Transverse colon (tissue), 4 donors: ENCODE measurements around the gene NEK4. TPM values are rescaled to one million over a fixed set of nuclear protein-coding genes. Genes with fewer than 3 reads are reported as not detected.

ENCODE experiments used
- DNase-seq: peaks from one replicate; pipeline ENCODE4 v3.0.0-alpha.2; 2019
- H3K27ac ChIP-seq, 4 donors: fragments of 200-600 bp; sonication (generic); 2 replicates each; pipeline ENCODE4 v1.5.1; 2016 to 2018; ENCODE audit warnings: inconsistent platforms in 4 of 4
- H3K27me3 ChIP-seq: fragments of 200-600 bp; sonication (generic); 2 replicates; pipeline ENCODE4 v1.5.1; 2017; ENCODE audit warnings: inconsistent platforms
- H3K36me3 ChIP-seq, 4 donors: fragments of 200-600 bp; sonication (generic); 2 replicates each; pipeline ENCODE4 v1.5.1; 2017 to 2019; ENCODE audit warnings: inconsistent platforms in 4 of 4
- H3K4me1 ChIP-seq, 4 donors: fragments of 200-600 bp; sonication (generic); 2 replicates each; pipeline ENCODE4 v1.5.1; 2017 to 2020; ENCODE audit warnings: inconsistent platforms in 4 of 4
- H3K4me3 ChIP-seq, 4 donors: fragments of 200-600 bp; sonication (generic); 1 replicate in 1 of 4; 2 replicates in 3 of 4; pipeline versions ENCODE4 v1.5.1 to v1.6.1; 2017 to 2019; ENCODE audit warnings: inconsistent platforms in 4 of 4
- H3K9me3 ChIP-seq, 2 donors: fragments of 200-600 bp; sonication (generic); 2 replicates each; pipeline ENCODE4 v1.5.1; 2017 to 2019; ENCODE audit warnings: inconsistent platforms in 2 of 2
- CTCF ChIP-seq, 5 experiments: fragments of 200-600 bp in 3 of 5; fragments of 450-650 bp in 2 of 5; sonication (generic) in 3 of 5; IDR thresholded peaks; 1 replicate in 2 of 5; 2 replicates in 3 of 5; pipeline ENCODE4 v1.5.1; 2016 to 2017; ENCODE audit warnings: antibody characterized with exemption in 5 of 5, inconsistent platforms in 3 of 5, mild to moderate bottlenecking in 2 of 5, moderate library complexity in 1 of 5
- EP300 ChIP-seq: sonication (generic); formaldehyde crosslinking; IDR thresholded peaks from one replicate; pipeline ENCODE4 v1.6.1; 2017; ENCODE audit warnings: antibody characterized with exemption, low read depth
- POLR2A ChIP-seq: fragments of 450-650 bp; IDR thresholded peaks from one replicate; pipeline ENCODE4 v1.6.1; 2016; ENCODE audit warnings: antibody characterized with exemption, mild to moderate bottlenecking, moderate library complexity
- POLR2AphosphoS5 ChIP-seq, 3 donors: sonication (generic); formaldehyde crosslinking; IDR thresholded peaks; one replicate each; pipeline ENCODE4 v1.6.1; 2016; ENCODE audit warnings: antibody characterized with exemption in 3 of 3
- WGBS, 2 donors: methylation state at CpG; one replicate each; pipeline ENCODE4 v1.1.5; 2018; ENCODE audit warnings: low coverage in 1 of 2; 5-methylcytosine and 5-hydroxymethylcytosine counted together
- in situ Hi-C, 4 donors: fragments of 200-750 bp; cut with MboI; loops; one replicate each; pipeline versions ENCODE4 v1.15.0 to v1.15.1; 2017; ENCODE audit warnings: low sequenced_read_pairs in 3 of 4, low pct_ligation_motif_present in 1 of 4, low pct_unique_long_range_greater_than_20kb in 1 of 4
- intact Hi-C: fragments of 100-400 bp; cut with DNase I; formaldehyde crosslinking; loops from one replicate; pipeline ENCODE4 v1.15.1; 2023; ENCODE audit warnings: low total_unique reads
- total RNA-seq, 4 donors: library from RNA; depleted of rRNA; stranded (reverse); fragments of >200 nt; gene quantifications; one replicate each; pipeline ENCODE4 v1.1.0, GENCODE V29; 2016

Gene NEK4
- total RNA-seq, 4 donors from 2014 or later = 14.6 to 35.0 (median 22.1) TPM

GRCh38 chr3:52796411-52796810, 25.7 kb upstream of the NEK4 start:
- Histone ChIP-seq H3K36me3 (no peaks in the 10 kb centered on the region), H3K27me3 (no peaks in the 10 kb centered on the region), H3K4me3 (no peak overlapping the region), H3K27ac (no peak overlapping the region), H3K4me1 (no peaks in the 10 kb centered on the region), H3K9me3 (no peaks in the 10 kb centered on the region)
- in situ Hi-C loops (no loop called here), intact Hi-C loops (no loop called here)
- DNase-seq = no peak
- no peak for TF ChIP-seq POLR2A
- no peak for TF ChIP-seq CTCF (IDR thresholded peaks at IDR 0.05)
- TF ChIP-seq POLR2AphosphoS5 (IDR thresholded peaks at IDR 0.05) = no peak
- TF ChIP-seq EP300 = no peak
- 93% methylated on average over 9 of the region's 9 CpGs; no CpG with 5 or more reads in 1 of the 2 donors for WGBS, 2 donors

- no peak overlapping the region for H3K4me3 ChIP-seq
- 60% methylated on average over 9 of the region's 9 CpGs; no CpG with 5 or more reads in 1 of the 2 donors for WGBS, 2 donors
- H3K27ac ChIP-seq = no peak overlapping the region
- in situ Hi-C loops (no loop called here), intact Hi-C loops (no loop called here)
- H3K36me3 ChIP-seq = no peaks in the 10 kb centered on the region
- H3K9me3 ChIP-seq = no peaks in the 10 kb centered on the region
- no peaks in the 10 kb centered on the region for H3K4me1 ChIP-seq
- H3K27me3 ChIP-seq = no peaks in the 10 kb centered on the region
- no peak for TF ChIP-seq POLR2A
- no peak for TF ChIP-seq CTCF (IDR thresholded peaks at IDR 0.05)
- no peak for TF ChIP-seq POLR2AphosphoS5 (IDR thresholded peaks at IDR 0.05)
- no peak for TF ChIP-seq EP300
- no peak for DNase-seq
These were observed 24.7 kb upstream of the NEK4 start for GRCh38 chr3:52795298-52795900.

- no peaks in the 10 kb centered on the region for H3K4me1 ChIP-seq
- no peak for DNase-seq
- H3K9me3 ChIP-seq = no peaks in the 10 kb centered on the region
- in situ Hi-C loops (no loop called here), intact Hi-C loops (no loop called here)
- H3K27me3 ChIP-seq = no peaks in the 10 kb centered on the region
- H3K4me3 ChIP-seq = no peak within 1 kb of the TSS
- TF ChIP-seq EP300 = no peak
- TF ChIP-seq POLR2AphosphoS5 (IDR thresholded peaks at IDR 0.05) = no peak
- no peak for TF ChIP-seq POLR2A
- no peak for TF ChIP-seq CTCF (IDR thresholded peaks at IDR 0.05)
- 87 to 100% methylated on average over 1 to 10 of the region's 10 CpGs for WGBS, 2 donors
- no peaks in the 10 kb centered on the region for H3K36me3 ChIP-seq
- H3K27ac ChIP-seq = no peak within 1 kb of the TSS
These were observed 23.9 kb upstream of the NEK4 start, which contains the start of gene ITIH3 for GRCh38 chr3:52794612-52795099. TSS of gene ITIH3 (plus strand) at chr3:52794796. CDS start at chr3:52794804, 8 bp downstream.

GRCh38 chr3:52793702-52794611, 23.2 kb upstream of the NEK4 start:
- intact Hi-C loops = no loop called here
- WGBS, 2 donors = 80% methylated on average over 8 of the region's 9 CpGs; no CpG with 5 or more reads in 1 of the 2 donors
- DNase-seq = no peak

More at GRCh38 chr3:52793702-52794611, 23.2 kb upstream of the NEK4 start:
- TF ChIP-seq EP300 = no peak
- no peak for TF ChIP-seq POLR2AphosphoS5 (IDR thresholded peaks at IDR 0.05)
- TF ChIP-seq CTCF (IDR thresholded peaks at IDR 0.05) = no peak
- no peak for TF ChIP-seq POLR2A
- no peaks in the 10 kb centered on the region for H3K4me1 ChIP-seq
- H3K27ac ChIP-seq = no peak overlapping the region
- no peaks in the 10 kb centered on the region for H3K27me3 ChIP-seq
- H3K9me3 ChIP-seq = no peaks in the 10 kb centered on the region
- no peaks in the 10 kb centered on the region for H3K36me3 ChIP-seq
- in situ Hi-C loops = no loop called here
- no peak overlapping the region for H3K4me3 ChIP-seq
